DMS79 (cell line): Measurements from ENCODE around the gene ZNF770.
"Not testable (repeated sequence)": the region's sequence is repeated elsewhere in the genome, so short reads cannot be mapped to it uniquely, and the experiment has no call there.

Experiments used
- DNase-seq: peaks from one replicate; lab custom pipeline; 2025; lab: John Stamatoyannopoulos, UW

Gene ZNF770

GRCh38 chr15:34976743-34977142, 11.3 kb downstream of the ZNF770 start:
- no peak for DNase-seq

GRCh38 chr15:34976073-34976472, 12.0 kb downstream of the ZNF770 start:
- DNase-seq: no peak

GRCh38 chr15:34973512-34973911, 14.6 kb downstream of the ZNF770 start:
- DNase-seq: no peak

GRCh38 chr15:34970098-34970643, 17.9 kb downstream of the ZNF770 start:
- DNase-seq: not testable (repeated sequence)

- peak; percentile 70 for DNase-seq
Measured at GRCh38 chr15:34969340-34970097, 18.6 kb downstream of the ZNF770 start, which contains the start of gene AQR. TSS of gene AQR (minus strand) at chr15:34969742. CDS start at chr15:34969613, 129 bp downstream.

GRCh38 chr15:34964277-34964676, 23.8 kb downstream of the ZNF770 start:
- no peak for DNase-seq

- DNase-seq: no peak
Measured at GRCh38 chr15:34953851-34954250, 34.2 kb downstream of the ZNF770 start.

- DNase-seq: no peak
Measured at GRCh38 chr15:34952481-34952880, 35.6 kb downstream of the ZNF770 start.

- no peak for DNase-seq
Measured at GRCh38 chr15:34951993-34952392, 36.1 kb downstream of the ZNF770 start.

- DNase-seq: no peak
Measured at GRCh38 chr15:34944936-34945335, 43.2 kb downstream of the ZNF770 start.

GRCh38 chr15:34943711-34944110, 44.4 kb downstream of the ZNF770 start:
- DNase-seq: no peak

- DNase-seq: not testable (repeated sequence)
Measured at GRCh38 chr15:34943264-34943663, 44.8 kb downstream of the ZNF770 start.

GRCh38 chr15:34942363-34942762, 45.7 kb downstream of the ZNF770 start:
- DNase-seq: peak; percentile 54

GRCh38 chr15:34941831-34942230, 46.3 kb downstream of the ZNF770 start:
- DNase-seq: no peak

- DNase-seq: no peak
Measured at GRCh38 chr15:34941185-34941698, 46.8 kb downstream of the ZNF770 start.

GRCh38 chr15:34933432-34933975, 54.6 kb downstream of the ZNF770 start:
- no peak for DNase-seq

- DNase-seq: not testable (repeated sequence)
Measured at GRCh38 chr15:34928349-34928748, 59.7 kb downstream of the ZNF770 start.
